ENCODE data around the gene CACNA1C.

Gene CACNA1C

GRCh38 chr12:2615665-2616402, 563.0 kb downstream of the CACNA1C start:
- DNase-seq, result no peak

- DNase-seq, result no peak
These were observed 564.0 kb downstream of the CACNA1C start for GRCh38 chr12:2616763-2617162.

GRCh38 chr12:2617365-2617764, 564.6 kb downstream of the CACNA1C start:
- DNase-seq, result no peak

- DNase-seq, result no peak
These were observed 565.7 kb downstream of the CACNA1C start for GRCh38 chr12:2618291-2618995.

- DNase-seq, result no peak
These were observed 566.3 kb downstream of the CACNA1C start for GRCh38 chr12:2619136-2619535.

GRCh38 chr12:2622460-2622859, 569.7 kb downstream of the CACNA1C start:
- DNase-seq, result no peak

GRCh38 chr12:2623472-2623871, 570.7 kb downstream of the CACNA1C start:
- no peak for DNase-seq

- DNase-seq, result no peak
These were observed 571.9 kb downstream of the CACNA1C start for GRCh38 chr12:2624543-2625288.

GRCh38 chr12:2625289-2625612, 572.5 kb downstream of the CACNA1C start:
- DNase-seq, result no peak

- no peak for DNase-seq
These were observed 574.5 kb downstream of the CACNA1C start for GRCh38 chr12:2627076-2627834.

GRCh38 chr12:2627835-2628191, 575.0 kb downstream of the CACNA1C start:
- no peak for DNase-seq

GRCh38 chr12:2628401-2628800, 575.6 kb downstream of the CACNA1C start:
- DNase-seq, result no peak

- DNase-seq, result no peak
These were observed 576.3 kb downstream of the CACNA1C start for GRCh38 chr12:2629051-2629450.

GRCh38 chr12:2631653-2632350, 579.0 kb downstream of the CACNA1C start:
- DNase-seq, result no peak

GRCh38 chr12:2633176-2633824, 580.5 kb downstream of the CACNA1C start:
- no peak for DNase-seq

GRCh38 chr12:2633825-2634200, 581.0 kb downstream of the CACNA1C start:
- no peak for DNase-seq

GRCh38 chr12:2634471-2634870, 581.7 kb downstream of the CACNA1C start:
- DNase-seq, result no peak

GRCh38 chr12:2636741-2637340, 584.1 kb downstream of the CACNA1C start:
- no peak for DNase-seq

- DNase-seq, result no peak
These were observed 584.6 kb downstream of the CACNA1C start for GRCh38 chr12:2637371-2637770.

GRCh38 chr12:2638273-2639019, 585.7 kb downstream of the CACNA1C start:
- no peak for DNase-seq

GRCh38 chr12:2639020-2639298, 586.2 kb downstream of the CACNA1C start:
- DNase-seq, result no peak
